GM19463 (cell line): ENCODE results near the gene TSC22D1.

Experiments used
- ATAC-seq: cut with Tn5 transposase; IDR thresholded peaks from one replicate; pipeline ENCODE4 v1.9.1; 2021; ENCODE audit warnings: mild to moderate bottlenecking, moderate library complexity; ENCODE audit not compliant: unreplicated experiment

The TSC22D1 gene

GRCh38 chr13:44388427-44389059 is 187.6 kb downstream of the TSC22D1 start:
- no peak for ATAC-seq

DNA sequence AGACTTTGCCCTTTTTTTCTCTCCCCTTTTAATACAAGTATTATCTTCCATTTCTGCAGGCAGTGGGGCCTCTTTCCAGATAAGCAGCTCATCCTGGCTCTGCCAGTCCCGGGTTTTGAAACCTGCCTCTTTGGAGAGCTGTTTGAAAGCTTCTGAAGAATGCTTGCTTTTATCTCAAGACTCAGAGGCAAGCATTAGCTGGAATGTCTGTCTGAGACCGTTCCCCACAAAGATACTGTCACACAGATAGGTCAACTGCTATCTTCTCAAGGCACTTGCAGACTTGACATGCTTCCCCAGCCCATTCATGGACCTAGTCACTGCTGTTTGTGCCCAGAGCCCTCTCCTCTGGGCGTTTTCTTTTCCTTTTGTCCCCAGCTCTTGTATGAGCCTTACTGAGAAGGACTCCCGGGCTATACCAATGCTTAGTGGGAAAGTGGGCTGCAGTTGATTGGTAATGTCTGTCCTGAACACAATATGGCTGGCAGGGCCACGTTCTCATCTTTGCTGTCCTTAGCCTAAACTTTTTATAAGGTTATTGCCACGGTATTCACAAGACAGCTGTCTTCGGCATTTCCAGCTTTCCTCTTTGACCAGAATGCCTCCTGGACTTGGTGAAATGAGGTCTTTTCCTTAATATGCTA is 189.1 kb downstream of the TSC22D1 start:
- ATAC-seq: no peak

- no peak for ATAC-seq
These were observed 190.3 kb downstream of the TSC22D1 start for GRCh38 chr13:44385847-44386246.

GRCh38 chr13:44385401-44385800 is 190.7 kb downstream of the TSC22D1 start:
- ATAC-seq: no peak

- ATAC-seq: no peak
These were observed 191.4 kb downstream of the TSC22D1 start for GRCh38 chr13:44384778-44385177.

DNA sequence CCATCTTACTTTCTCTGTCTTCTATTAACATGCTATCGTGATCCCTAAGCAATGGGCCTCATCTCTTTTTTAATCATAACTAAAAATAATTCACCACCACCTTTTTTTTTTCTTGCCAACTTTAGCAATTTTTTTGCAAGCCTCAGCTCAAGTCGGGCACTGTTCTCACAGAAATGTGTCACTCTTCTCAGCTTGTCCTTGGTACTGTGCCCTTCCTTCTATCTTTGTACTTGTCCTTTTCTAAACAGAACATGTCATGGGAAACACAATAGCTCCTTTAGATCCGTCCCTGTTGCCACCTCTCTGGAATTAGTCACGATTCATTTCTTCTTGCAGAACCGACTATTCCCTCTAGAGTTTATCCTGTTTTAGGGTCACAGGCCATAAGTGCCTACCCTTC is 192.2 kb downstream of the TSC22D1 start:
- no peak for ATAC-seq

DNA sequence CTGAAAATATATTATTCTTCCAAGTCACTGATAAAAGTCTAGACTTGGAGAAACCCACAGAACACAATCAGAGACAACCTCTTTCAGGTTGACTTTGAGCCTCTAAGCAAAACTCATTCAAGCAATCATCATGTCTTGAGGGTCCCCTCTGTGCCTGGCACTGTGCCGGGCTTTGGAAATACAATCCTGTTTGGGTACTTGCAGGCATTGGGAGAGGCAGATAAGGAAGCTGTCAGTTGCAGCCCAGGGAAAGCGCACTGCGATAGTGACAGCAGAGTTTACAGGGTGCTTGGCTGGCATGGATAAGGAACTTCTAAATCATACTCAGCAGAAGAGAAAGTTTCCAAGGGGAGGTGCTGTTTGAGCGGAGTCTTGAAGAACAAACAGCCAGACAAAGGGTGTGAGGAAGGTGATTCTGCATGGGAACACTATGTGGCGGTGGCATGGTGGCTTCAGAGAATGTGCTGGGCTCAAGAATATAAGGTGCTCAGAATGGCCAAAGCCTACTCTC is 193.4 kb downstream of the TSC22D1 start:
- ATAC-seq: no peak
